ENCODE results near the gene PPM1B.

DNA sequence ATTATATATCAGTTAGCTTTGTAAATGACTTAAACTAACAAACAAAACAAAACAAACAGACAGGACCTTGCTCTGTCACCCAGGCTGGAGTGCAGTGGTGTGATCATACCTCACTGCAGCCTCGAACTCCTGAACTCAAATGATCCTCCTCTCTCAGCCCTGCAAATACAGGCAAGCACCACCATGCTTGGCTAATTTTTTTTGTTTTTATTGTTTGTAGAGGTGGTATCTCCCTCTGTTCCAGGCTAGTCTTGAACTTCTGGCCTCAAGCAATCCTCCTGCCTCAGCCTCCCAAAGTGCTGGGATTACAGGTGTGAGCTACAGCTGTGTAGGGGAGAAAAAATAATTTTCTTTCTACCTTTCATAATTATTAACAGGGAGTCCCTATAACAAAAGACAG is 33.8 kb upstream of the PPM1B start:
- TF ChIP-seq, protein P1, sequence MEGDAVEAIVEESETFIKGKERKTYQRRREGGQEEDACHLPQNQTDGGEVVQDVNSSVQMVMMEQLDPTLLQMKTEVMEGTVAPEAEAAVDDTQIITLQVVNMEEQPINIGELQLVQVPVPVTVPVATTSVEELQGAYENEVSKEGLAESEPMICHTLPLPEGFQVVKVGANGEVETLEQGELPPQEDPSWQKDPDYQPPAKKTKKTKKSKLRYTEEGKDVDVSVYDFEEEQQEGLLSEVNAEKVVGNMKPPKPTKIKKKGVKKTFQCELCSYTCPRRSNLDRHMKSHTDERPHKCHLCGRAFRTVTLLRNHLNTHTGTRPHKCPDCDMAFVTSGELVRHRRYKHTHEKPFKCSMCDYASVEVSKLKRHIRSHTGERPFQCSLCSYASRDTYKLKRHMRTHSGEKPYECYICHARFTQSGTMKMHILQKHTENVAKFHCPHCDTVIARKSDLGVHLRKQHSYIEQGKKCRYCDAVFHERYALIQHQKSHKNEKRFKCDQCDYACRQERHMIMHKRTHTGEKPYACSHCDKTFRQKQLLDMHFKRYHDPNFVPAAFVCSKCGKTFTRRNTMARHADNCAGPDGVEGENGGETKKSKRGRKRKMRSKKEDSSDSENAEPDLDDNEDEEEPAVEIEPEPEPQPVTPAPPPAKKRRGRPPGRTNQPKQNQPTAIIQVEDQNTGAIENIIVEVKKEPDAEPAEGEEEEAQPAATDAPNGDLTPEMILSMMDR (IDR thresholded peaks at IDR 0.05): no peak
- TF ChIP-seq POLR2A (IDR thresholded peaks at IDR 0.05) (no peak), POLR2AphosphoS5 (IDR thresholded peaks at IDR 0.05) (no peak), EP300 (IDR thresholded peaks at IDR 0.05) (no peak)
